GM18870 (cell line): ENCODE results near the gene WNT1.

Experiments used
- ATAC-seq: cut with Tn5 transposase; IDR thresholded peaks from one replicate; pipeline ENCODE4 v1.9.1; 2021; ENCODE audit warnings: moderate library complexity; ENCODE audit not compliant: unreplicated experiment

WNT1 gene

GRCh38 chr12:48960834-48961233, 17.3 kb upstream of the WNT1 start:
- ATAC-seq = no peak

- ATAC-seq = no peak
Observed at GRCh38 chr12:48961331-48961730, 16.8 kb upstream of the WNT1 start.

- no peak for ATAC-seq
Observed at GRCh38 chr12:48961801-48962200, 16.3 kb upstream of the WNT1 start.

GRCh38 chr12:48965298-48965838, 12.8 kb upstream of the WNT1 start:
- no peak for ATAC-seq

GRCh38 chr12:48966177-48966895, 11.8 kb upstream of the WNT1 start:
- ATAC-seq = no peak

- no peak for ATAC-seq
Observed at GRCh38 chr12:48967991-48968390, 10.1 kb upstream of the WNT1 start.

GRCh38 chr12:48968467-48968866, 9.7 kb upstream of the WNT1 start:
- no peak for ATAC-seq

GRCh38 chr12:48969160-48969771, 8.9 kb upstream of the WNT1 start:
- ATAC-seq = no peak

GRCh38 chr12:48969833-48970701, 8.1 kb upstream of the WNT1 start:
- ATAC-seq = no peak

GRCh38 chr12:48970702-48971334, 7.3 kb upstream of the WNT1 start:
- ATAC-seq = no peak

GRCh38 chr12:48972213-48972951, 5.7 kb upstream of the WNT1 start:
- no peak for ATAC-seq

GRCh38 chr12:48972952-48973483, 5.1 kb upstream of the WNT1 start:
- ATAC-seq = no peak

GRCh38 chr12:48973531-48973930, 4.6 kb upstream of the WNT1 start:
- ATAC-seq = no peak

GRCh38 chr12:48973941-48974673, 4.0 kb upstream of the WNT1 start:
- no peak for ATAC-seq

GRCh38 chr12:48977290-48978281, 536 bp upstream of the WNT1 start:
- ATAC-seq = no peak

GRCh38 chr12:48978741-48979601, 849 bp downstream of the WNT1 start:
- no peak for ATAC-seq
